ES-I3 (cell line): ENCODE results near the gene TNFRSF8.
"Not testable (repeated sequence)": the region's sequence is repeated elsewhere in the genome, so short reads cannot be mapped to it uniquely, and the experiment has no call there.

Source experiments
- H3K36me3 ChIP-seq: 2 replicates; pipeline ENCODE4 v1.6.1; 2013; ENCODE audit warnings: mild to moderate bottlenecking, low read length, control low read depth, moderate library complexity; ENCODE audit not compliant: insufficient read depth
- H3K4me1 ChIP-seq: 2 replicates; pipeline ENCODE4 v1.6.1; 2013; ENCODE audit warnings: mild to moderate bottlenecking, control low read depth, low read length; ENCODE audit not compliant: insufficient read depth
- H3K9ac ChIP-seq: 2 replicates; pipeline ENCODE4 v1.6.1; 2013; ENCODE audit warnings: low read depth, mild to moderate bottlenecking, low read length, moderate library complexity
- H3K9me3 ChIP-seq: 2 replicates; pipeline ENCODE4 v1.6.1; 2013; ENCODE audit warnings: mild to moderate bottlenecking, low read length, moderate library complexity; ENCODE audit not compliant: control insufficient read depth, insufficient read depth

The TNFRSF8 gene

DNA sequence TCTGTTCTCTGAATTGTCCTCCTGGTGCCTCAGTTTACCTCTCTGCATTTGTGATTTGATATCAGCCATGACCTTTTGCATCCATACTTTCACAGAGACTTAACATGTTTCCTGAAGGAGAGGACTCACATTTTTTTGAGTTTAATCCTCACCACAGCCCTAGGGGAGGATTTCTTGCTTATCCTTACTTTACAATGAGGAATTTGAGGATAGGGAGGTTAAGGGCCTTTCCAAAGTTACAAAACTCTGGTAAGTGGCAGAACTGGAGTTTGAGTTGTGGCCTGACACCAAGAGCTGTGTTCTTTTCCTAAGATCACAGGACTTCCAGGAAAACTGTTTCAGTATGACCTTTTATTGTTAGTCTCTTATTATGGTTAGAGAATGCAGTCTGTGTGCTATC, 34.2 kb downstream of the TNFRSF8 start:
- no peaks in the 10 kb centered on the region; the same call in 1 of the 2 replicates for H3K9me3 ChIP-seq
- H3K9ac ChIP-seq: no peak overlapping the region
- H3K36me3 ChIP-seq: peaks cover 8% of the 10 kb centered on the region; the same call in 1 of the 2 replicates
- no peaks in the 10 kb centered on the region for H3K4me1 ChIP-seq

DNA sequence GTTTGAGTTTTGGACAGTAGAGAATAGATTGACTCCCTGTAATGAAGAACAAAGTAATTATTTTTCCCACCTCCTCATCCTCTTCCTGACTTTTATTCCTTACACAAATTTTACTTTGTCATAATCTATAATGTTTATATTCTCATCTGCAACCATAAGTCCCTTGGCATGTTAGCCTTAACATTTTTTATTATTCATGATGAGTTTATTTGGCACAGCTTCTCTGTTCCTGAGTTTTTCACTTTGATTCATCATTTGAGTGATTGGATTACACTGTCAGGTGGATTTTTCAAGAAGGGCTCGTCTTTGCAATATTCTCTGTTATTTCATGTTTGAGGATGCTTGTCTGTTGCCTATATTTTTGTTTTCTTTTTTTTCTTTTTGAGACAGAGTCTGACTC, 35.7 kb downstream of the TNFRSF8 start:
- Histone ChIP-seq H3K36me3 (peaks cover 8% of the 10 kb centered on the region; the same call in 1 of the 2 replicates), H3K9ac (no peak overlapping the region), H3K4me1 (no peaks in the 10 kb centered on the region), H3K9me3 (no peaks in the 10 kb centered on the region; the same call in 1 of the 2 replicates)

DNA sequence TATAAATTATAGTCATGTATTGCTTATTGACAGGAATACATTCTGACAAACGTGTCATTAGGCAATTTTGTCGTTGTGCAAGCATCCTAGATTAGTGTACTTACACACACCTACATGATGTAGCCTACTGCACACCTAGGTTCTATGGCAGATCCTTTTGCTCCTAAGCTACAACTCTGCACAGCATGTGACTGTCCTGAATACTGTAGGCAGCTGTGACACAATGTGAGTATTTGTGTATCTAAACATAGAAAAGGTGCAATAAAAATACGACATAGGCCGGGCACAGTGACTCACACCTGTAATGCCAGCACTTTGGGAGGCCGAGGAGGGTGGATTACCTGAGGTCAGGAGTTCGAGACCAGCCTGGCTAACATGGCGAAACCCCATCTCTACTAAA, 36.5 kb downstream of the TNFRSF8 start:
- Histone ChIP-seq H3K36me3 (peaks cover 8% of the 10 kb centered on the region; the same call in 1 of the 2 replicates), H3K4me1 (no peaks in the 10 kb centered on the region), H3K9me3 (no peaks in the 10 kb centered on the region; the same call in 1 of the 2 replicates), H3K9ac (no peak overlapping the region)

DNA sequence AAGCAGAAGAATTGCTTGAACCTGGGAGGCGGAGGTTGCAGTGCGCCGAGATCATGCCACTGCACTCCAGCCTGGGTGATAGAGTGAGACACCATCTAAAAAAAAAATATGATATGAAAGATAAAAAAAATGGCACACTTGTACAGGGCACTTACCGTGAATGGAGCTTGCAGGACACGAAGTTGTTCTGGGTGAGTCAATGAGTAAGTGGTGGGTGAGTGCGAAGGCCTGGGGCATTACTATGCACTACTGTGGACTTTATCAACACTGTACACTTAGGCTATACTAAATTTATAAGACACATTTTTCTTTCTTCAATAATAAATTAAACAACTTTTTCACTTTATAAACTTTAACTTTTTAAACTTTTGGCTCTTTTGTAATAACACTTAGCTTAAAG, 37.0 kb downstream of the TNFRSF8 start:
- H3K9me3 ChIP-seq: no peaks in the 10 kb centered on the region; the same call in 1 of the 2 replicates
- no peaks in the 10 kb centered on the region for H3K4me1 ChIP-seq
- H3K9ac ChIP-seq: no peak overlapping the region
- H3K36me3 ChIP-seq: peaks cover 5% of the 10 kb centered on the region; the same call in 1 of the 2 replicates

DNA sequence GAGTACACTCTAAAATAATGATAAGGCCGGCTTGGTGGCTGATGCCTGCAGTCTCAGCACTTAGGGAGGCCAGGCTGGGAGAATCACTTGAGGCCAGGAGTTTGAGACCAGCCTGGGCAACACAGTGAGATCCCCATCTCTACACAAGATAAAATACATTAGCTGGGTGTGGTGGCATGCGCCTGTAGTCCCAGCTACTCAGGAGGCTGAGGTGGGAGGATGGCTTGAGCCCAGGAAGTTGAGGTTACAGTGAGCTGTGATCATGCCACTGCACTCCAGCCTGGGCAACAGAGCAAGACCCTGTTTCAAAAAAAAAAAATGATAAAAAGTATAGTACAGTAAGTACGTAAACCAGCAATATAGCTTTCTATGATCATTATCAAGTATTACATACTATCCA, 38.0 kb downstream of the TNFRSF8 start:
- not testable (repeated sequence) for H3K9me3 ChIP-seq, H3K9ac ChIP-seq, H3K4me1 ChIP-seq, H3K36me3 ChIP-seq

DNA sequence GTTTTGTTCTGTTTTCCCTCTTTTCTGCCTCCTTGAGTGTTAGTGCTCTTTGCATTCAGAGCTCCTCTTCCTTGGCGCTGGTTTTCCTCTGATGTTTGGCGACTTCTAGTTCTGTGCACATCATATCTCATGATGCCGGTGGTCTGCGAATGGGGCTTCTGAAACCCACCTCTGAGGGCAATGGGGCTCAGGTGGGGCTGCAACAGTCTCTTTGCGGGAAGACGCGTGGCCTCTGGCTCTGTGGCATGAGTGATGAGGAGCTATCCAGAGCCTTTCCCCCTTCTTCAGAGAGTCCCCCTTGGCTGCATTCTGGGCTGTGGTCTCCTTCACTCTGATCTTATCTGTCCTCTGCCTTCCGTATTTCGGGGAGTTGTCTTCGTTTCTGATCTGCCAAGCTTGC, 39.0 kb downstream of the TNFRSF8 start:
- no peak overlapping the region for H3K9ac ChIP-seq
- H3K4me1 ChIP-seq: no peaks in the 10 kb centered on the region
- no peaks in the 10 kb centered on the region for H3K9me3 ChIP-seq
- H3K36me3 ChIP-seq: no peaks in the 10 kb centered on the region

DNA sequence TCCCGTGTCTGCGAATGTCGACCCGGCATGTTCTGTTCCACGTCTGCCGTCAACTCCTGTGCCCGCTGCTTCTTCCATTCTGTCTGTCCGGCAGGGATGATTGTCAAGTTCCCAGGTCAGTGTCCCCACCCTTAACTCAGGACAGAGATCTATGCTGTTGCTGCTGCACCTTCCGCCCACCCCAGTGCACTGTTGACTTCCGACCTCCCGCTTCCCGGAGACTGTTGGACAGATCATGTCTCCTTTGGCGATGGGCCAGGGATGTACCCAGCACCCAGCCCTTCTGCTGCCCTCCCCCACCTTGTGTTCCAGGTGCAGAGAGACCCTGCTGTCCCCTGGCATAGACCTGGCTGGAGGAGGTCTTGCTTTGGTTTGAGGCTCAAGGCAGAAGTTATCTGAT, 41.3 kb downstream of the TNFRSF8 start:
- H3K9me3 ChIP-seq: no peaks in the 10 kb centered on the region
- no peaks in the 10 kb centered on the region for H3K4me1 ChIP-seq
- no peaks in the 10 kb centered on the region; the same call in 1 of the 2 replicates for H3K36me3 ChIP-seq
- H3K9ac ChIP-seq: no peak overlapping the region

DNA sequence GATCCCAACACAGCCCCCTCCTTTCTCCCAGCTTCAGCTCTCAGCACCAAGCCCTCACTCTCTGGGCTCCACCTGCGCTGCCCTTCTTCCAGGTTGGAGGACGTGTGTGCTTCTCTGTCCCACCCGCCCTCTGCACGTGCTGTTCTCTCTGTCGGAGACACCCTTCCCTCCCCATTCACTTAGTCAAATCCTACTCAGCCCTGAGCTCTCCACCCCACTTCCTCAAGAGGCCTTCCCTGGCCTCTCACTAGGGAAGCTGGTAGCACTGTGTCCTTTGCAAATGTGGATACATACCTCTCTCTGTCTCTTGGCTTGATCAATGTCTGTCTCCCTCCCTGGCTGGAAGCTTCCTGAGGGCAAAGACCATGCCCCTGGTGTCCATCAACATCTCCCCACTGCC, 43.0 kb downstream of the TNFRSF8 start:
- Histone ChIP-seq H3K36me3 (no peaks in the 10 kb centered on the region; the same call in 1 of the 2 replicates), H3K4me1 (no peaks in the 10 kb centered on the region), H3K9ac (no peak overlapping the region), H3K9me3 (no peaks in the 10 kb centered on the region)

DNA sequence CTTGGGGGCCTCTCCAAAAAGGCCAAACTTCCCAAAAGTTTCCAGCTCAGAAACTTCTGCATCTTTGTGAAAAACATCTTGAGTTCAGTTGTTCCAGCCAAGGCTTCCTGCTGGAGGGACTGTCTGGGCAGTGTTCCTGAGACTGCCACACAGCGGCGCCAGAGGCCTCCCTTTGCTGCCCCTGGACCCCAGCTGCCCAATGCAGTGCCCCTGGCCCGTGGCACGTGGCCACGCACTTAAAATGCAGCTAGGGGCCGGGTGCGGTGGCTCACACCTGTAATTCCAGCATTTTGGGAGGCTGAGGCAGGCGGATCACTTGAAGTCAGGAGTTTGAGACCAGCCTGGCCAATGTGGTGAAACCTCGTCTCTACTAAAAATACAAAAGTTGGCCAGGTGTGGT, 43.8 kb downstream of the TNFRSF8 start:
- H3K36me3 ChIP-seq, H3K4me1 ChIP-seq, H3K9me3 ChIP-seq, H3K9ac ChIP-seq: not testable (repeated sequence)

DNA sequence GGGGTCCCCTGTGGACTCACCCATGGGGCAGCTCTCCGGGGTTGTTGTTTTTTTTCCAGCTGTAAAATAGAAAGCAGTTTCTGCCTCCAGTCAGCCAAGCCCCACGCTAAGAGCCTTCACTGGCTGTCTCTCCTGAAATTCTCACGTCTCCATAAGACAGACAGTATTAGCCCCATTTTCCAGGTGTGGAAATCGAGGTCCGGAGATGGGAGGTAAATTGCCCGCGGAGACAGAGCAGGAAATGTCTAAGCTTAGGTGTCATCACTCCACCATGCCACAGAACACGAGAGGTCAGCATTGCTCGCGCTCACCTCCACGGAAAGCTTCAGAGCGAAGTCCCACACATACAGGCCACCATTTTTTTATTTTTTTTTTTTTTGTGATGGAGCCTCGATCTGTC, 44.6 kb downstream of the TNFRSF8 start:
- Histone ChIP-seq H3K9me3 (no peaks in the 10 kb centered on the region), H3K9ac (no peak overlapping the region), H3K36me3 (no peaks in the 10 kb centered on the region; the same call in none of the 2 replicates), H3K4me1 (no peaks in the 10 kb centered on the region)

DNA sequence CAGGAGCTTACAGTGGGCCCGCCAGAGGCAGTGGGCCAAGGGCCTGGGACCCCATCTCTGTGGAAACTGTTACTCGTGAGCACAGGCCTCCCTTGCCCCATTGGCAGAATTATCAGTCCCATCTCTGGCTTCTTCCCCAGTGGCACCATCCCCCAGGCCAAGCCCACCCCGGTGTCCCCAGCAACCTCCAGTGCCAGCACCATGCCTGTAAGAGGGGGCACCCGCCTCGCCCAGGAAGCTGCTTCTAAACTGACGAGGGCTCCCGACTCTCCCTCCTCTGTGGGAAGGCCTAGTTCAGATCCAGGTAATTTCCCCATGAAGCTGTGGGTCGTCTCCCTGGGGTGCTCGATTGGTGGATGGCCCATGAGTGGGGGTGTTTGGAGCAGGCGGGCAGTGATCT, 46.8 kb downstream of the TNFRSF8 start:
- Histone ChIP-seq H3K9ac (no peak overlapping the region), H3K36me3 (no peaks in the 10 kb centered on the region; the same call in none of the 2 replicates), H3K9me3 (no peaks in the 10 kb centered on the region), H3K4me1 (no peaks in the 10 kb centered on the region)

DNA sequence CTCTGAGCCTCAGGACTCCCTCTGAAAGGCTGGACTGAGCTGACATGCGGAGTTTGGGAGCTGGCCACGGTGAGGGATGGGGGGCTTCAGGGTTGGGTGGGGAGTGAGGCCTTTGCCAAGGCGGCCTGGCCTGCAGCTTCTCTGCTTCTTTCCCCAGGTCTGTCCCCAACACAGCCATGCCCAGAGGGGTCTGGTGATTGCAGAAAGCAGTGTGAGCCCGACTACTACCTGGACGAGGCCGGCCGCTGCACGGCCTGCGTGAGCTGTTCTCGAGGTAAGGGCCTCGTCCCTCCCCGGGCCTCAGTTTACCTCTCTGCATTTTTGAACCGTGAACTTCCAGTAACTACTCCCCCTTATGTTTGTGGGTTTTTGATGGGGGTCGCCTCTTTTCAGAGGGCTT, 48.6 kb downstream of the TNFRSF8 start:
- no peak overlapping the region for H3K9ac ChIP-seq
- H3K36me3 ChIP-seq: no peaks in the 10 kb centered on the region; the same call in none of the 2 replicates
- no peaks in the 10 kb centered on the region for H3K4me1 ChIP-seq
- H3K9me3 ChIP-seq: no peaks in the 10 kb centered on the region

DNA sequence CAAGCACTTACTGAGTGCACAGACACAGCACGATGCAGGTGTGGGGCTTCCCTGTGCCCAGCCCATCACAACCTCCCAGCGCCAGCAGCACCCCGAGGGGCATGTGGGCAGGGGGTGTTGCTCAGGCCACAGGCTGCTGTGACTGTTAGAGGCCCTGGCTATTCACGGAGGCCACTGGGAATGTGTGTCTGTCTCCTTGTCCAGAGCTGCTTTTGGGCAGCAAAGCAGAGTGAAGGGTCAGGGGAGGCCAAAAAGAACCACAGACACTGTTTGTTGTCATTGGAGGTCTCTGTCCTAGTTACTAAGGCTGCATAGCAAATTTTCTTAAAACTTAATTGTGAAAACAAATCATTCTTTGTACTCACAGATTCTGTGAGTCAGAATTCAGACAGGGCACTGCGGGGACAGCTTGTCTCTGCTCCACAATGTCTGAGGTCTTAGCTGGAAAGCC, 49.6 kb downstream of the TNFRSF8 start:
- no peaks in the 10 kb centered on the region for H3K9me3 ChIP-seq
- H3K36me3 ChIP-seq: no peaks in the 10 kb centered on the region; the same call in 1 of the 2 replicates
- no peak overlapping the region for H3K9ac ChIP-seq
- H3K4me1 ChIP-seq: no peaks in the 10 kb centered on the region

DNA sequence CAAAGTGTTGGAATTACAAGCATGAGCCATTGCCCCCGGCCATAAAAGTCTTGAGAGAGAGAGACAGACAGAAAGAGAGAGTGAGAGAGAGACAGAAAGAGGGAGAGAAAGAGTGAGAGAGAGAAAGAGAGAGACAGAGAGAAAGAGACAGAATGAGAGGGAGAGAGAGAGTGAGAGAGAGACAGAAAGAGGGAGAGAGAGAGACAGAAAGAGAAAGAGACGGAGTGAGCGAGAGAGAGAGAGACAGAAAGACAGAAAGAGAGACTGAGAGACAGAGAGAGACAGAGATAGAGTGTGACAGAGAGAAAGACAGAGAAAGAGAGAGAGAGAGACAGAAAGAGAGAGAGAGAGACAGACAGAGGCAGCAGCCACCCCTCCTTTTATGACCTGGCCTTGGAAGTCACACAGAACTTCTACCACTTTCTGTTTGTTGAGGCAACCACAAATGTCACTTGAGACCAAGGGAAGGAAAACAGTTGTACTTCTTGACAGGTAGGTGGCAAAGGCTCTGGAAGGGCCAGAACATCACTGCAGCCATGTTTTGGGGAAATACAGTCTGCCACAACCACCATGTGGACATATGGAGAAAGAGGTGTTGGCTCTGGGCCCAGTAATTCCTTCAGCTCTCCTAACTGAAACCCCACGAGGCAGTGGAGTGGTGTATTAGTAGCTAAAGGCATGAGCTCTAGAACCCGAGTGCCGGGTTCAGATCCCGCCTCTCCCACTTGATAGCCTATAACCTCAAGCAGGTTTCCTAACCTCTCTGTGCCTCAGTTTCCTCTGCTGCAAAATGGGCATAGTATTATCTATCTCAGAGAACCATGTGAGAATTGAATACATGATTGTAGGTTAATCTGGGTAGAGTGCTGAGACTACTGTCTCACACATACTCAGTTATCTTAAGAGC, 50.6 kb downstream of the TNFRSF8 start:
- Histone ChIP-seq H3K4me1 (no peaks in the 10 kb centered on the region), H3K36me3 (no peaks in the 10 kb centered on the region; the same call in 1 of the 2 replicates), H3K9me3 (no peaks in the 10 kb centered on the region), H3K9ac (no peak overlapping the region)

DNA sequence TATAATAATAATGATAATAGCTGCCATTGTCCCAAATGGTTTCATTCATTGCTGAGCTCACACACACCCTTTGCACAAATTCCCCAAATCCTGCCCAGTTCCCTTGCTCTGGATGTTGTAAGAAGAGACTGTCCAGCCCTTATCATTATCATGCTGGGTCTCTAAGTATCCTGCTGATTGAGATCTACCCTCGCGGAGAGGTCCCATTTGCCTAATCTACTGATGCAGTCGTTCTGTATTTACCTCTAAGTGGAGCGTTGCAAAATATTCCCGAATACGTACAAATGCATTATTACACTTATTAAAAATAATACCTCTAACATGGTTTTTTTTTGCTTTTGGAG, 51.2 kb downstream of the TNFRSF8 start:
- H3K9ac ChIP-seq: no peak overlapping the region
- H3K36me3 ChIP-seq: no peaks in the 10 kb centered on the region; the same call in 1 of the 2 replicates
- H3K4me1 ChIP-seq: no peaks in the 10 kb centered on the region
- H3K9me3 ChIP-seq: no peaks in the 10 kb centered on the region
